GM12878 (cell line): ENCODE results near the gene FCGR3A. TPM values are rescaled to one million over a fixed set of nuclear protein-coding genes. Genes with fewer than 3 reads are reported as not detected.

Source experiments
- BCL11A ChIP-seq: IDR thresholded peaks from 2 replicates; pipeline ENCODE4 v1.6.1; 2011; ENCODE audit warnings: low read depth, low read length
- RBBP5 ChIP-seq: fragments of 200-600 bp; sonication (generic); conservative IDR thresholded peaks from 2 replicates; pipeline ENCODE4 v1.6.1; 2016
- ZNF274 ChIP-seq: IDR thresholded peaks from one replicate; pipeline ENCODE4 v1.8.0; 2011; ENCODE audit not compliant: insufficient read length, insufficient read depth
- polyA plus RNA-seq, 11 experiments: library from polyadenylated mRNA; depleted of rRNA in 4 of 11; unstranded in 6 of 11; stranded (reverse) in 5 of 11; fragments of >200 nt; fragmentation: Nextera tagmentation in 4 of 11; fragmentation: Illumina TruSeq in 1 of 11; extraction: Ambion mirVana in 4 of 11; extraction: Trizol in 1 of 11; gene quantifications; 1 replicate in 1 of 11; 2 replicates in 10 of 11; pipeline versions ENCODE4 v1.2.1 to v1.2.3, GENCODE V29; 2011 to 2016; ENCODE audit warnings: inconsistent platforms in 2 of 11, missing spikeins in 2 of 11, low read depth in 1 of 11
- total RNA-seq, 4 experiments: library from RNA; depleted of rRNA in 3 of 4; stranded (reverse); fragments of >200 nt in 3 of 4; fragmentation: Illumina TruSeq in 1 of 4; extraction: Trizol in 1 of 4; gene quantifications; 2 replicates each; pipeline versions ENCODE4 v1.2.1 to v1.2.3, GENCODE V29; 2013 to 2021
- TF ChIP-seq, protein P1 (sequence below): fragments of 450-650 bp; IDR thresholded peaks from 2 replicates; pipeline ENCODE4 v1.6.1; 2017; ENCODE audit warnings: antibody characterized with exemption, mild to moderate bottlenecking, moderate library complexity
- TF ChIP-seq, protein P2 (sequence below): fragments of 450-650 bp; IDR thresholded peaks from 2 replicates; pipeline ENCODE4 v1.6.1; 2017; ENCODE audit warnings: mild to moderate bottlenecking, moderate library complexity
- TF ChIP-seq, protein P3 (sequence below): fragments of 450-650 bp; IDR thresholded peaks from 2 replicates; pipeline ENCODE4 v1.6.1; 2017; ENCODE audit warnings: mild to moderate bottlenecking, moderate library complexity
- TF ChIP-seq, protein P4 (sequence below): fragments of 450-650 bp; formaldehyde crosslinking; IDR thresholded peaks from 2 replicates; pipeline ENCODE4 v1.4.0; 2022; ENCODE audit warnings: mild to moderate bottlenecking, moderate library complexity

Gene FCGR3A
- total and polyA plus RNA-seq, 10 of the 15 experiments (the other 5 are each of a cell fraction or from before 2014, with no cell fraction given) = 0.09 to 0.10 TPM; not detected in 8

DNA sequence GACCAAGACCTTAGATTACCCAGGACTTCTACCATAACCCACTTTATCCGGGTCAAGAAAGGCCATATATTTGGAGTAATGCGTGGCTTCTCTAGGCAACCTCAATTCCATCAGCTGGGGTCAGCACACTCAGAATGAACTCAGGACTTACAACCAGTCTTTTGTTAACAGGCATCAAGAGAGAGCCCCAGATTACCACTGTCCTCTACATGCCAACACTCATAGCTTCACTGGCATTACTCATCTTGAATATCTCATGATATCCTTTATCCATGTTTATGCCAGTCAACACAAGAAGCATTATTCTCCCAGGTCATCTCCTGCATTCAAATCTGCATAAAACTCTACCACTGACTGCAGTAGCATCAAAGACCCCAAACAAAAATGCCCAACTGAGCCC is 51.0 kb downstream of the FCGR3A start (continued):
- TF ChIP-seq, protein P1, sequence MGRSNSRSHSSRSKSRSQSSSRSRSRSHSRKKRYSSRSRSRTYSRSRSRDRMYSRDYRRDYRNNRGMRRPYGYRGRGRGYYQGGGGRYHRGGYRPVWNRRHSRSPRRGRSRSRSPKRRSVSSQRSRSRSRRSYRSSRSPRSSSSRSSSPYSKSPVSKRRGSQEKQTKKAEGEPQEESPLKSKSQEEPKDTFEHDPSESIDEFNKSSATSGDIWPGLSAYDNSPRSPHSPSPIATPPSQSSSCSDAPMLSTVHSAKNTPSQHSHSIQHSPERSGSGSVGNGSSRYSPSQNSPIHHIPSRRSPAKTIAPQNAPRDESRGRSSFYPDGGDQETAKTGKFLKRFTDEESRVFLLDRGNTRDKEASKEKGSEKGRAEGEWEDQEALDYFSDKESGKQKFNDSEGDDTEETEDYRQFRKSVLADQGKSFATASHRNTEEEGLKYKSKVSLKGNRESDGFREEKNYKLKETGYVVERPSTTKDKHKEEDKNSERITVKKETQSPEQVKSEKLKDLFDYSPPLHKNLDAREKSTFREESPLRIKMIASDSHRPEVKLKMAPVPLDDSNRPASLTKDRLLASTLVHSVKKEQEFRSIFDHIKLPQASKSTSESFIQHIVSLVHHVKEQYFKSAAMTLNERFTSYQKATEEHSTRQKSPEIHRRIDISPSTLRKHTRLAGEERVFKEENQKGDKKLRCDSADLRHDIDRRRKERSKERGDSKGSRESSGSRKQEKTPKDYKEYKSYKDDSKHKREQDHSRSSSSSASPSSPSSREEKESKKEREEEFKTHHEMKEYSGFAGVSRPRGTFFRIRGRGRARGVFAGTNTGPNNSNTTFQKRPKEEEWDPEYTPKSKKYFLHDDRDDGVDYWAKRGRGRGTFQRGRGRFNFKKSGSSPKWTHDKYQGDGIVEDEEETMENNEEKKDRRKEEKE = no peak
- TF ChIP-seq, protein P2, sequence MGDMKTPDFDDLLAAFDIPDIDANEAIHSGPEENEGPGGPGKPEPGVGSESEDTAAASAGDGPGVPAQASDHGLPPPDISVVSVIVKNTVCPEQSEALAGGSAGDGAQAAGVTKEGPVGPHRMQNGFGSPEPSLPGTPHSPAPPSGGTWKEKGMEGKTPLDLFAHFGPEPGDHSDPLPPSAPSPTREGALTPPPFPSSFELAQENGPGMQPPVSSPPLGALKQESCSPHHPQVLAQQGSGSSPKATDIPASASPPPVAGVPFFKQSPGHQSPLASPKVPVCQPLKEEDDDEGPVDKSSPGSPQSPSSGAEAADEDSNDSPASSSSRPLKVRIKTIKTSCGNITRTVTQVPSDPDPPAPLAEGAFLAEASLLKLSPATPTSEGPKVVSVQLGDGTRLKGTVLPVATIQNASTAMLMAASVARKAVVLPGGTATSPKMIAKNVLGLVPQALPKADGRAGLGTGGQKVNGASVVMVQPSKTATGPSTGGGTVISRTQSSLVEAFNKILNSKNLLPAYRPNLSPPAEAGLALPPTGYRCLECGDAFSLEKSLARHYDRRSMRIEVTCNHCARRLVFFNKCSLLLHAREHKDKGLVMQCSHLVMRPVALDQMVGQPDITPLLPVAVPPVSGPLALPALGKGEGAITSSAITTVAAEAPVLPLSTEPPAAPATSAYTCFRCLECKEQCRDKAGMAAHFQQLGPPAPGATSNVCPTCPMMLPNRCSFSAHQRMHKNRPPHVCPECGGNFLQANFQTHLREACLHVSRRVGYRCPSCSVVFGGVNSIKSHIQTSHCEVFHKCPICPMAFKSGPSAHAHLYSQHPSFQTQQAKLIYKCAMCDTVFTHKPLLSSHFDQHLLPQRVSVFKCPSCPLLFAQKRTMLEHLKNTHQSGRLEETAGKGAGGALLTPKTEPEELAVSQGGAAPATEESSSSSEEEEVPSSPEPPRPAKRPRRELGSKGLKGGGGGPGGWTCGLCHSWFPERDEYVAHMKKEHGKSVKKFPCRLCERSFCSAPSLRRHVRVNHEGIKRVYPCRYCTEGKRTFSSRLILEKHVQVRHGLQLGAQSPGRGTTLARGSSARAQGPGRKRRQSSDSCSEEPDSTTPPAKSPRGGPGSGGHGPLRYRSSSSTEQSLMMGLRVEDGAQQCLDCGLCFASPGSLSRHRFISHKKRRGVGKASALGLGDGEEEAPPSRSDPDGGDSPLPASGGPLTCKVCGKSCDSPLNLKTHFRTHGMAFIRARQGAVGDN = no peak
- TF ChIP-seq, protein P3, sequence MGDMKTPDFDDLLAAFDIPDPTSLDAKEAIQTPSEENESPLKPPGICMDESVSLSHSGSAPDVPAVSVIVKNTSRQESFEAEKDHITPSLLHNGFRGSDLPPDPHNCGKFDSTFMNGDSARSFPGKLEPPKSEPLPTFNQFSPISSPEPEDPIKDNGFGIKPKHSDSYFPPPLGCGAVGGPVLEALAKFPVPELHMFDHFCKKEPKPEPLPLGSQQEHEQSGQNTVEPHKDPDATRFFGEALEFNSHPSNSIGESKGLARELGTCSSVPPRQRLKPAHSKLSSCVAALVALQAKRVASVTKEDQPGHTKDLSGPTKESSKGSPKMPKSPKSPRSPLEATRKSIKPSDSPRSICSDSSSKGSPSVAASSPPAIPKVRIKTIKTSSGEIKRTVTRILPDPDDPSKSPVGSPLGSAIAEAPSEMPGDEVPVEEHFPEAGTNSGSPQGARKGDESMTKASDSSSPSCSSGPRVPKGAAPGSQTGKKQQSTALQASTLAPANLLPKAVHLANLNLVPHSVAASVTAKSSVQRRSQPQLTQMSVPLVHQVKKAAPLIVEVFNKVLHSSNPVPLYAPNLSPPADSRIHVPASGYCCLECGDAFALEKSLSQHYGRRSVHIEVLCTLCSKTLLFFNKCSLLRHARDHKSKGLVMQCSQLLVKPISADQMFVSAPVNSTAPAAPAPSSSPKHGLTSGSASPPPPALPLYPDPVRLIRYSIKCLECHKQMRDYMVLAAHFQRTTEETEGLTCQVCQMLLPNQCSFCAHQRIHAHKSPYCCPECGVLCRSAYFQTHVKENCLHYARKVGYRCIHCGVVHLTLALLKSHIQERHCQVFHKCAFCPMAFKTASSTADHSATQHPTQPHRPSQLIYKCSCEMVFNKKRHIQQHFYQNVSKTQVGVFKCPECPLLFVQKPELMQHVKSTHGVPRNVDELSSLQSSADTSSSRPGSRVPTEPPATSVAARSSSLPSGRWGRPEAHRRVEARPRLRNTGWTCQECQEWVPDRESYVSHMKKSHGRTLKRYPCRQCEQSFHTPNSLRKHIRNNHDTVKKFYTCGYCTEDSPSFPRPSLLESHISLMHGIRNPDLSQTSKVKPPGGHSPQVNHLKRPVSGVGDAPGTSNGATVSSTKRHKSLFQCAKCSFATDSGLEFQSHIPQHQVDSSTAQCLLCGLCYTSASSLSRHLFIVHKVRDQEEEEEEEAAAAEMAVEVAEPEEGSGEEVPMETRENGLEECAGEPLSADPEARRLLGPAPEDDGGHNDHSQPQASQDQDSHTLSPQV = no peak
- TF ChIP-seq, protein P4, sequence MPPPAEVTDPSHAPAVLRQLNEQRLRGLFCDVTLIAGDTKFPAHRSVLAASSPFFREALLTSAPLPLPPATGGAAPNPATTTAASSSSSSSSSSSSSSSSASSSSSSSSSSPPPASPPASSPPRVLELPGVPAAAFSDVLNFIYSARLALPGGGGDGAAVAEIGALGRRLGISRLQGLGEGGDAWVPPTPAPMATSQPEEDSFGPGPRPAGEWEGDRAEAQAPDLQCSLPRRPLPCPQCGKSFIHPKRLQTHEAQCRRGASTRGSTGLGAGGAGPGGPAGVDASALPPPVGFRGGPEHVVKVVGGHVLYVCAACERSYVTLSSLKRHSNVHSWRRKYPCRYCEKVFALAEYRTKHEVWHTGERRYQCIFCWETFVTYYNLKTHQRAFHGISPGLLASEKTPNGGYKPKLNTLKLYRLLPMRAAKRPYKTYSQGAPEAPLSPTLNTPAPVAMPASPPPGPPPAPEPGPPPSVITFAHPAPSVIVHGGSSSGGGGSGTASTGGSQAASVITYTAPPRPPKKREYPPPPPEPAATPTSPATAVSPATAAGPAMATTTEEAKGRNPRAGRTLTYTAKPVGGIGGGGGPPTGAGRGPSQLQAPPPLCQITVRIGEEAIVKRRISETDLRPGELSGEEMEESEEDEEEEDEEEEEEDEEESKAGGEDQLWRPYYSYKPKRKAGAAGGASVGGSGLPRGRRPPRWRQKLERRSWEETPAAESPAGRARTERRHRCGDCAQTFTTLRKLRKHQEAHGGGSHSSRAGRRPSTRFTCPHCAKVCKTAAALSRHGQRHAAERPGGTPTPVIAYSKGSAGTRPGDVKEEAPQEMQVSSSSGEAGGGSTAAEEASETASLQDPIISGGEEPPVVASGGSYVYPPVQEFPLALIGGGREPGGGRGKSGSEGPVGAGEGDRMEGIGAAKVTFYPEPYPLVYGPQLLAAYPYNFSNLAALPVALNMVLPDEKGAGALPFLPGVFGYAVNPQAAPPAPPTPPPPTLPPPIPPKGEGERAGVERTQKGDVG (CRISPR knock-in tag) = no peak
- TF ChIP-seq ZNF274 (no peak), BCL11A (no peak), RBBP5 (no peak)
